ENCODE data around the gene SLC2A2.

DNA sequence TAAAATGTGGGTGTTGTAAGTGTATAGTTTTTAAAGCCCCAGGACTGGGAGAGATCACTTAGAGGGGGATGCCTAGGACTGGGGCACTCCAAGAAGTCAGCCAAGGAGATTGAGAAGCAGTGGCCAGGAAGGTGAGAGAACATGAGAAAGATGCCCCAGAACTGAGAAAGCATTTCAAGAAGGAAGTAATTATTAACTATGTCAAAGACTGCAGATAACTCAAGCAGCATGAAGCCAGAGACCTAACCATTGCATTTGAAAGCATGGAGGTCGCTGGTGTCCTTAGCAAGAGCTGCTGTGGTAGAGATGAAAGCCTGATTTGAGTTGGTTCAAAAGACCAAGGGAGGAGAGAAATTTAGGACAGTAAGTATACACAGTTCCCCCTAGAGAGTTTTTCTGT, 30.6 kb upstream of the SLC2A2 start:
- TF ChIP-seq POLR2A (IDR thresholded peaks at IDR 0.05; ENCODE audit: low read length) (no peak), GATA1 (IDR thresholded peaks at IDR 0.05; ENCODE audit: low read depth, low read length) (no peak)

Measured in erythroblast (primary cell).